ENCODE data around the gene PRRC2C. TPM values are rescaled to one million over a fixed set of nuclear protein-coding genes. Genes with fewer than 3 reads are reported as not detected.

Gene PRRC2C
- polyA plus RNA-seq, 1 donor from 2014 or later = 42.4 TPM

DNA sequence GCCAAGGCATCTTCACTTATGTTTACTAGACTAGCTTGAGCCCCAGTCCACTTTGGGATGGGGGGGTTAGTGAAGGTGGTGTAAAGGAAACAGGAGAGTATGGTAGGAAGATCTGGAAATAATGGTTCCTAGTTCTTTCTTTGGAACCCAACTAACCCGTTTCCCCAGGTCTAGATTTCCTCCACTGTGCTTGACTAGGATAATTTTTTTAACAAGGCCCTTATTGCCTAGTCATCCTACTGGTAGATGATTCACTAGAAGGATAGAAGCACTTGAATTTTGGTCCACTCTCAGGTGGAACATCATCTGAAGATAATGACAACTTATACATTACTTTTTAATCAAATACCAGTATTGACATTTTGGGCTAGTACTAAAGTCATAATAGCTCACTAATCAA, 90.8 kb downstream of the PRRC2C start:
- no peaks in the 10 kb centered on the region for H3F3A ChIP-seq (ENCODE audit: insufficient read depth, low read length, poor library complexity, severe bottlenecking)
- no peak overlapping the region for H2AFZ ChIP-seq (ENCODE audit: low read depth, low read length)
- H3K9ac ChIP-seq (ENCODE audit: low read length) = no peak overlapping the region
- H3K4me2 ChIP-seq (ENCODE audit: low read length) = no peak overlapping the region
- H3K79me2 ChIP-seq (replicated peaks; ENCODE audit: insufficient read depth, low read length) = no peaks in the 10 kb centered on the region
- peaks cover 38% of the 10 kb centered on the region for H3K36me3 ChIP-seq (ENCODE audit: insufficient read depth, low read length)
- no peaks in the 10 kb centered on the region for H3K9me2 ChIP-seq (ENCODE audit: insufficient read depth, low read length)
- TF ChIP-seq, protein P1, sequence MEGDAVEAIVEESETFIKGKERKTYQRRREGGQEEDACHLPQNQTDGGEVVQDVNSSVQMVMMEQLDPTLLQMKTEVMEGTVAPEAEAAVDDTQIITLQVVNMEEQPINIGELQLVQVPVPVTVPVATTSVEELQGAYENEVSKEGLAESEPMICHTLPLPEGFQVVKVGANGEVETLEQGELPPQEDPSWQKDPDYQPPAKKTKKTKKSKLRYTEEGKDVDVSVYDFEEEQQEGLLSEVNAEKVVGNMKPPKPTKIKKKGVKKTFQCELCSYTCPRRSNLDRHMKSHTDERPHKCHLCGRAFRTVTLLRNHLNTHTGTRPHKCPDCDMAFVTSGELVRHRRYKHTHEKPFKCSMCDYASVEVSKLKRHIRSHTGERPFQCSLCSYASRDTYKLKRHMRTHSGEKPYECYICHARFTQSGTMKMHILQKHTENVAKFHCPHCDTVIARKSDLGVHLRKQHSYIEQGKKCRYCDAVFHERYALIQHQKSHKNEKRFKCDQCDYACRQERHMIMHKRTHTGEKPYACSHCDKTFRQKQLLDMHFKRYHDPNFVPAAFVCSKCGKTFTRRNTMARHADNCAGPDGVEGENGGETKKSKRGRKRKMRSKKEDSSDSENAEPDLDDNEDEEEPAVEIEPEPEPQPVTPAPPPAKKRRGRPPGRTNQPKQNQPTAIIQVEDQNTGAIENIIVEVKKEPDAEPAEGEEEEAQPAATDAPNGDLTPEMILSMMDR (IDR thresholded peaks at IDR 0.05; ENCODE audit: poor library complexity, severe bottlenecking) = no peak
- TF ChIP-seq MXI1 (conservative IDR thresholded peaks at IDR 0.05; ENCODE audit: poor library complexity, severe bottlenecking) (no peak), TAF1 (IDR thresholded peaks at IDR 0.05; ENCODE audit: low read depth) (no peak), SMC3 (conservative IDR thresholded peaks at IDR 0.05; ENCODE audit: poor library complexity) (no peak), EZH2 (IDR thresholded peaks at IDR 0.05; ENCODE audit: borderline replicate concordance, insufficient read depth, low read length, poor library complexity, severe bottlenecking) (no peak), RAD21 (conservative IDR thresholded peaks at IDR 0.05) (no peak), POLR2AphosphoS5 (IDR thresholded peaks at IDR 0.05) (no peak), EP300 (conservative IDR thresholded peaks at IDR 0.05; ENCODE audit: poor library complexity, severe bottlenecking) (no peak)
- TF ChIP-seq, protein P2, sequence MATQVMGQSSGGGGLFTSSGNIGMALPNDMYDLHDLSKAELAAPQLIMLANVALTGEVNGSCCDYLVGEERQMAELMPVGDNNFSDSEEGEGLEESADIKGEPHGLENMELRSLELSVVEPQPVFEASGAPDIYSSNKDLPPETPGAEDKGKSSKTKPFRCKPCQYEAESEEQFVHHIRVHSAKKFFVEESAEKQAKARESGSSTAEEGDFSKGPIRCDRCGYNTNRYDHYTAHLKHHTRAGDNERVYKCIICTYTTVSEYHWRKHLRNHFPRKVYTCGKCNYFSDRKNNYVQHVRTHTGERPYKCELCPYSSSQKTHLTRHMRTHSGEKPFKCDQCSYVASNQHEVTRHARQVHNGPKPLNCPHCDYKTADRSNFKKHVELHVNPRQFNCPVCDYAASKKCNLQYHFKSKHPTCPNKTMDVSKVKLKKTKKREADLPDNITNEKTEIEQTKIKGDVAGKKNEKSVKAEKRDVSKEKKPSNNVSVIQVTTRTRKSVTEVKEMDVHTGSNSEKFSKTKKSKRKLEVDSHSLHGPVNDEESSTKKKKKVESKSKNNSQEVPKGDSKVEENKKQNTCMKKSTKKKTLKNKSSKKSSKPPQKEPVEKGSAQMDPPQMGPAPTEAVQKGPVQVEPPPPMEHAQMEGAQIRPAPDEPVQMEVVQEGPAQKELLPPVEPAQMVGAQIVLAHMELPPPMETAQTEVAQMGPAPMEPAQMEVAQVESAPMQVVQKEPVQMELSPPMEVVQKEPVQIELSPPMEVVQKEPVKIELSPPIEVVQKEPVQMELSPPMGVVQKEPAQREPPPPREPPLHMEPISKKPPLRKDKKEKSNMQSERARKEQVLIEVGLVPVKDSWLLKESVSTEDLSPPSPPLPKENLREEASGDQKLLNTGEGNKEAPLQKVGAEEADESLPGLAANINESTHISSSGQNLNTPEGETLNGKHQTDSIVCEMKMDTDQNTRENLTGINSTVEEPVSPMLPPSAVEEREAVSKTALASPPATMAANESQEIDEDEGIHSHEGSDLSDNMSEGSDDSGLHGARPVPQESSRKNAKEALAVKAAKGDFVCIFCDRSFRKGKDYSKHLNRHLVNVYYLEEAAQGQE (IDR thresholded peaks at IDR 0.05; ENCODE audit: borderline replicate concordance) = no peak
- H3K9me3 ChIP-seq (ENCODE audit: low read length) = no peaks in the 10 kb centered on the region
- H3K27me3 ChIP-seq (ENCODE audit: insufficient read depth, low read depth, low read length) = no peaks in the 10 kb centered on the region
- no peak overlapping the region for H3K27ac ChIP-seq (ENCODE audit: low read length)
- peaks cover 4% of the 10 kb centered on the region for H4K20me1 ChIP-seq (ENCODE audit: insufficient read depth)
- no peak overlapping the region for H3K4me3 ChIP-seq (ENCODE audit: low read length)

DNA sequence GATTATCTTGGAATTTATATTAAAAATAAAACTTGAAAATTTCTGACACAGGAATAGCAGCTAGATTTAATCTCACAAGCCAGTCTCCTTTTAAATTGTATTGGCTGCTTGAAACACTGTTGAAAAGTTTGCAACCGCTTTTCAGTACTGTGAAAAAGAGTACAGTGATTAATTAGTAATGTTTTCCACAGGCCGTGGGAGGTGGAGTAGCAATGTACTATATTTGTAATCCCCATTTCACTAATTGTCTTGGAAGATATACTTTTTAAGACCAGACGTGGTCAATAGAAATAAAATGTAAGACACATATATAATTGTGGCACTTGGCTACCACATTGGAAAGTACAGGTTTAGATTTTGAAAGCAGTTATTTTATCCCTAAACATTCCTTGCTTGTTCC, 95.9 kb downstream of the PRRC2C start:
- TF ChIP-seq EZH2 (IDR thresholded peaks at IDR 0.05; ENCODE audit: borderline replicate concordance, insufficient read depth, low read length, poor library complexity, severe bottlenecking) (no peak), MXI1 (conservative IDR thresholded peaks at IDR 0.05; ENCODE audit: poor library complexity, severe bottlenecking) (no peak), RAD21 (conservative IDR thresholded peaks at IDR 0.05) (no peak), EP300 (conservative IDR thresholded peaks at IDR 0.05; ENCODE audit: poor library complexity, severe bottlenecking) (no peak), SMC3 (conservative IDR thresholded peaks at IDR 0.05; ENCODE audit: poor library complexity) (no peak), TAF1 (IDR thresholded peaks at IDR 0.05; ENCODE audit: low read depth) (no peak), POLR2AphosphoS5 (IDR thresholded peaks at IDR 0.05) (no peak)
- TF ChIP-seq, protein P2 (IDR thresholded peaks at IDR 0.05; ENCODE audit: borderline replicate concordance) = no peak
- TF ChIP-seq, protein P1 (IDR thresholded peaks at IDR 0.05; ENCODE audit: poor library complexity, severe bottlenecking) = no peak
- H3F3A ChIP-seq (ENCODE audit: insufficient read depth, low read length, poor library complexity, severe bottlenecking) = no peaks in the 10 kb centered on the region
- H3K27ac ChIP-seq (ENCODE audit: low read length) = no peak overlapping the region
- H3K9me2 ChIP-seq (ENCODE audit: insufficient read depth, low read length) = no peaks in the 10 kb centered on the region
- H3K36me3 ChIP-seq (ENCODE audit: insufficient read depth, low read length) = peaks cover 24% of the 10 kb centered on the region
- H3K9ac ChIP-seq (ENCODE audit: low read length) = no peak overlapping the region
- no peaks in the 10 kb centered on the region for H4K20me1 ChIP-seq (ENCODE audit: insufficient read depth)
- H3K79me2 ChIP-seq (replicated peaks; ENCODE audit: insufficient read depth, low read length) = no peaks in the 10 kb centered on the region
- no peak overlapping the region for H3K4me3 ChIP-seq (ENCODE audit: low read length)
- H3K4me2 ChIP-seq (ENCODE audit: low read length) = no peak overlapping the region
- H3K9me3 ChIP-seq (ENCODE audit: low read length) = no peaks in the 10 kb centered on the region
- H2AFZ ChIP-seq (ENCODE audit: low read depth, low read length) = no peak overlapping the region
- H3K27me3 ChIP-seq (ENCODE audit: insufficient read depth, low read depth, low read length) = no peaks in the 10 kb centered on the region
